ENCODE measurements around the gene KCNN3.

The KCNN3 gene

GRCh38 chr1:154750681-154751665 lies 119.1 kb downstream of the KCNN3 start:
- no peak for DNase-seq (ENCODE audit: low read depth, low spot score)

- no peak for DNase-seq (ENCODE audit: low read depth, low spot score)
Measured at GRCh38 chr1:154749078-154749760, 120.9 kb downstream of the KCNN3 start.

GRCh38 chr1:154748405-154748775 lies 121.7 kb downstream of the KCNN3 start:
- DNase-seq (ENCODE audit: low read depth, low spot score): no peak

GRCh38 chr1:154747740-154748404 lies 122.2 kb downstream of the KCNN3 start:
- no peak for DNase-seq (ENCODE audit: low read depth, low spot score)

- DNase-seq (ENCODE audit: low read depth, low spot score): no peak
Measured at GRCh38 chr1:154747380-154747739, 122.7 kb downstream of the KCNN3 start.

- DNase-seq (ENCODE audit: low read depth, low spot score): no peak
Measured at GRCh38 chr1:154746622-154747299, 123.3 kb downstream of the KCNN3 start.

GRCh38 chr1:154745750-154746425 lies 124.2 kb downstream of the KCNN3 start:
- no peak for DNase-seq (ENCODE audit: low read depth, low spot score)

- no peak for DNase-seq (ENCODE audit: low read depth, low spot score)
Measured at GRCh38 chr1:154745286-154745731, 124.8 kb downstream of the KCNN3 start.

- no peak for DNase-seq (ENCODE audit: low read depth, low spot score)
Measured at GRCh38 chr1:154744352-154745035, 125.6 kb downstream of the KCNN3 start.

- DNase-seq (ENCODE audit: low read depth, low spot score): no peak
Measured at GRCh38 chr1:154743526-154744036, 126.5 kb downstream of the KCNN3 start.

- DNase-seq (ENCODE audit: low read depth, low spot score): no peak
Measured at GRCh38 chr1:154742606-154743005, 127.5 kb downstream of the KCNN3 start.

GRCh38 chr1:154741741-154742495 lies 128.2 kb downstream of the KCNN3 start:
- no peak for DNase-seq (ENCODE audit: low read depth, low spot score)

GRCh38 chr1:154741327-154741726 lies 128.8 kb downstream of the KCNN3 start:
- DNase-seq (ENCODE audit: low read depth, low spot score): no peak

- no peak for DNase-seq (ENCODE audit: low read depth, low spot score)
Measured at GRCh38 chr1:154739654-154740053, 130.4 kb downstream of the KCNN3 start.

- DNase-seq (ENCODE audit: low read depth, low spot score): no peak
Measured at GRCh38 chr1:154736841-154737240, 133.2 kb downstream of the KCNN3 start.

GRCh38 chr1:154735804-154736168 lies 134.3 kb downstream of the KCNN3 start:
- DNase-seq (ENCODE audit: low read depth, low spot score): no peak

GRCh38 chr1:154735061-154735803 lies 134.8 kb downstream of the KCNN3 start:
- DNase-seq (ENCODE audit: low read depth, low spot score): no peak

- DNase-seq (ENCODE audit: low read depth, low spot score): no peak
Measured at GRCh38 chr1:154733621-154734020, 136.5 kb downstream of the KCNN3 start.

- no peak for DNase-seq (ENCODE audit: low read depth, low spot score)
Measured at GRCh38 chr1:154730986-154731489, 139.0 kb downstream of the KCNN3 start.

All from activated naive CD8-positive, alpha-beta T cell treated with anti-CD3 and anti-CD28 coated beads, Interleukin-2, amount 50 U/mL, for 16 hours (primary cell).